ENCODE data around the gene TNIP1. TPM values are rescaled to one million over a fixed set of nuclear protein-coding genes. Genes with fewer than 3 reads are reported as not detected.

TNIP1 gene
- total RNA-seq, 1 experiment from 2014 or later = 65.7 TPM

GRCh38 chr5:151008906-151009305 is 71.9 kb downstream of the TNIP1 start:
- H3K4me3 ChIP-seq (ENCODE audit: low read depth, low read length) = no peak overlapping the region
- H3K4me1 Mint-ChIP-seq (ENCODE audit: low read depth, unreplicated experiment) = peaks cover 7% of the 10 kb centered on the region
- no peaks in the 10 kb centered on the region for H3K9me3 ChIP-seq
- TF ChIP-seq CTCF (IDR thresholded peaks at IDR 0.05; ENCODE audit: insufficient read depth in 1 of 2, low read depth in 1 of 2, low read length in 1 of 2, severe bottlenecking in 1 of 2, unreplicated experiment in 1 of 2) = no peak
- H3K36me3 Mint-ChIP-seq (ENCODE audit: insufficient read depth, unreplicated experiment) = peaks cover 6% of the 10 kb centered on the region
- DNase-seq = no peak
- no peak overlapping the region for H3K27ac Mint-ChIP-seq (ENCODE audit: unreplicated experiment)
- intact Hi-C loops (cut with micrococcal nuclease; ENCODE audit: unreplicated experiment) = loop anchor here (10.0 kb wide), 1 partner anchor 306 kb away; no protein-coding TSS in a partner anchor
- no peak overlapping the region for H3K4me3 Mint-ChIP-seq (ENCODE audit: unreplicated experiment)
- peaks cover 10% of the 10 kb centered on the region for H3K4me1 ChIP-seq
- CTCF ChIA-PET = no interaction called here
- no TSS peak for BruUV-seq (replicated peaks)
- no peaks in the 10 kb centered on the region for H3K9me3 Mint-ChIP-seq (ENCODE audit: unreplicated experiment)
- H3K36me3 ChIP-seq (ENCODE audit: control insufficient read depth, insufficient read depth, low read length) = no peaks in the 10 kb centered on the region
- H3K27me3 Mint-ChIP-seq (ENCODE audit: insufficient read depth, unreplicated experiment) = no peaks in the 10 kb centered on the region
- POLR2A ChIA-PET = no interaction called here
- H3K27me3 ChIP-seq (replicated peaks; ENCODE audit: control insufficient read depth, insufficient read depth, low read length) = no peaks in the 10 kb centered on the region

GRCh38 chr5:151008210-151008491 is 72.7 kb downstream of the TNIP1 start:
- intact Hi-C loops (cut with micrococcal nuclease; ENCODE audit: unreplicated experiment) = loop anchor here (10.0 kb wide), 1 partner anchor 307 kb away; no protein-coding TSS in a partner anchor
- DNase-seq = no peak
- BruUV-seq (replicated peaks) = no TSS peak
- H3K27me3 Mint-ChIP-seq (ENCODE audit: insufficient read depth, unreplicated experiment) = no peaks in the 10 kb centered on the region
- ChIA-PET POLR2A (no interaction called here), CTCF (no interaction called here)
- no peak for TF ChIP-seq CTCF (IDR thresholded peaks at IDR 0.05; ENCODE audit: insufficient read depth in 1 of 2, low read depth in 1 of 2, low read length in 1 of 2, severe bottlenecking in 1 of 2, unreplicated experiment in 1 of 2)
- H3K27ac Mint-ChIP-seq (ENCODE audit: unreplicated experiment) = no peak overlapping the region
- Histone ChIP-seq H3K36me3 (ENCODE audit: control insufficient read depth, insufficient read depth, low read length) (no peaks in the 10 kb centered on the region), H3K9me3 (no peaks in the 10 kb centered on the region), H3K27me3 (replicated peaks; ENCODE audit: control insufficient read depth, insufficient read depth, low read length) (no peaks in the 10 kb centered on the region), H3K4me1 (peaks cover 10% of the 10 kb centered on the region), H3K4me3 (ENCODE audit: low read depth, low read length) (no peak overlapping the region)
- H3K36me3 Mint-ChIP-seq (ENCODE audit: insufficient read depth, unreplicated experiment) = peaks cover 6% of the 10 kb centered on the region
- H3K4me1 Mint-ChIP-seq (ENCODE audit: low read depth, unreplicated experiment) = peaks cover 14% of the 10 kb centered on the region
- no peaks in the 10 kb centered on the region for H3K9me3 Mint-ChIP-seq (ENCODE audit: unreplicated experiment)
- no peak overlapping the region for H3K4me3 Mint-ChIP-seq (ENCODE audit: unreplicated experiment)

GRCh38 chr5:151007430-151008209 is 73.2 kb downstream of the TNIP1 start:
- intact Hi-C loops (cut with micrococcal nuclease; ENCODE audit: unreplicated experiment) = loop anchor here (10.0 kb wide), 1 partner anchor 307 kb away; no protein-coding TSS in a partner anchor
- H3K27me3 ChIP-seq (replicated peaks; ENCODE audit: control insufficient read depth, insufficient read depth, low read length) = no peaks in the 10 kb centered on the region
- Mint-ChIP-seq H3K36me3 (ENCODE audit: insufficient read depth, unreplicated experiment) (peaks cover 6% of the 10 kb centered on the region), H3K27me3 (ENCODE audit: insufficient read depth, unreplicated experiment) (no peaks in the 10 kb centered on the region), H3K4me3 (ENCODE audit: unreplicated experiment) (no peak overlapping the region), H3K27ac (ENCODE audit: unreplicated experiment) (no peak overlapping the region), H3K4me1 (ENCODE audit: low read depth, unreplicated experiment) (peaks cover 14% of the 10 kb centered on the region), H3K9me3 (ENCODE audit: unreplicated experiment) (no peaks in the 10 kb centered on the region)
- POLR2A ChIA-PET = interaction anchor here (0.6 kb wide), 1 partner anchor 92 kb away, joined by 3 read pairs; no protein-coding TSS in a partner anchor
- H3K4me3 ChIP-seq (ENCODE audit: low read depth, low read length) = no peak overlapping the region
- no peaks in the 10 kb centered on the region for H3K9me3 ChIP-seq
- peaks cover 10% of the 10 kb centered on the region for H3K4me1 ChIP-seq
- H3K36me3 ChIP-seq (ENCODE audit: control insufficient read depth, insufficient read depth, low read length) = no peaks in the 10 kb centered on the region
- DNase-seq = no peak
- BruUV-seq (replicated peaks) = no TSS peak
- TF ChIP-seq CTCF (IDR thresholded peaks at IDR 0.05; ENCODE audit: insufficient read depth in 1 of 2, low read depth in 1 of 2, low read length in 1 of 2, severe bottlenecking in 1 of 2, unreplicated experiment in 1 of 2) = no peak
- CTCF ChIA-PET = no interaction called here

All from Caco-2 (cell line).